PC-3 (cell line): ENCODE results near the gene MARCKS.

ENCODE experiments used
- EZH2 ChIP-seq: fragments of 300-600 bp; sonication (generic); IDR thresholded peaks from one replicate; pipeline ENCODE4 v1.6.1; 2017; ENCODE audit warnings: antibody characterized with exemption, mild to moderate bottlenecking, low read length; ENCODE audit not compliant: unreplicated experiment
- TF ChIP-seq, protein P1 (sequence below): fragments of 300-600 bp; sonication (generic); conservative IDR thresholded peaks from 2 replicates; pipeline ENCODE4 v1.5.1; 2017; ENCODE audit warnings: antibody characterized with exemption, low read depth, mild to moderate bottlenecking, low read length

DNA sequence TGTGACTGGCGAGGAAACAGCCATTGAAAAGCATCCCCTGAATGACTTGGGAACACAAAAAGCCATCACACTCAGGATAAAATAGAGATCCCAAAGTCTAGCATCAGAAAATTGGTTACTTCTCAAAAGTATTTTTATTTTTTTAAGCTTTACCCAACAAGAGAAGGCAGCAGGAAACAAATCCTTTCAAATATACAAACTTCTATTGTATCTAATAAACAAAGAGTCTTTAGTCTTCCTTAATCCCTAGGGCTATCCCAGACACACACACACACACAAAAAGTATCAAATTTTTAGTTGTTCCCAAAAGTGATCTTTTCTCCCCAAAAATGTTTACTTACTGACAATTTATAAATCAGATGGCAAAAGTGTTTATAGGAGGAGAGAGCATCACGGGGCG lies 33.2 kb upstream of the MARCKS start:
- no peak for TF ChIP-seq EZH2
- TF ChIP-seq, protein P1, sequence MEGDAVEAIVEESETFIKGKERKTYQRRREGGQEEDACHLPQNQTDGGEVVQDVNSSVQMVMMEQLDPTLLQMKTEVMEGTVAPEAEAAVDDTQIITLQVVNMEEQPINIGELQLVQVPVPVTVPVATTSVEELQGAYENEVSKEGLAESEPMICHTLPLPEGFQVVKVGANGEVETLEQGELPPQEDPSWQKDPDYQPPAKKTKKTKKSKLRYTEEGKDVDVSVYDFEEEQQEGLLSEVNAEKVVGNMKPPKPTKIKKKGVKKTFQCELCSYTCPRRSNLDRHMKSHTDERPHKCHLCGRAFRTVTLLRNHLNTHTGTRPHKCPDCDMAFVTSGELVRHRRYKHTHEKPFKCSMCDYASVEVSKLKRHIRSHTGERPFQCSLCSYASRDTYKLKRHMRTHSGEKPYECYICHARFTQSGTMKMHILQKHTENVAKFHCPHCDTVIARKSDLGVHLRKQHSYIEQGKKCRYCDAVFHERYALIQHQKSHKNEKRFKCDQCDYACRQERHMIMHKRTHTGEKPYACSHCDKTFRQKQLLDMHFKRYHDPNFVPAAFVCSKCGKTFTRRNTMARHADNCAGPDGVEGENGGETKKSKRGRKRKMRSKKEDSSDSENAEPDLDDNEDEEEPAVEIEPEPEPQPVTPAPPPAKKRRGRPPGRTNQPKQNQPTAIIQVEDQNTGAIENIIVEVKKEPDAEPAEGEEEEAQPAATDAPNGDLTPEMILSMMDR, result no peak
